Measurements from ENCODE around the gene VDAC2.

- TF ChIP-seq PATZ1 (CRISPR knock-in tag; IDR thresholded peaks at IDR 0.05; ENCODE audit: borderline replicate concordance) (no peak), TCF4 (CRISPR knock-in tag; IDR thresholded peaks at IDR 0.05; ENCODE audit: borderline replicate concordance) (no peak)
Measured at GRCh38 chr10:75166623-75166972, 44.0 kb upstream of the VDAC2 start.
